Liver (tissue), 9 donors: ENCODE measurements around the gene PLEKHM2. TPM values are rescaled to one million over a fixed set of nuclear protein-coding genes. Genes with fewer than 3 reads are reported as not detected.

Experiments used
- DNase-seq: peaks from one replicate; pipeline ENCODE4 v3.0.0-alpha.2; 2017; ENCODE audit warnings: low spot score
- H3K27ac ChIP-seq, 2 donors: one replicate each; pipeline ENCODE4 v1.7.0; 2013; ENCODE audit warnings: inconsistent platforms in 2 of 2, low read length in 2 of 2, control low read depth in 1 of 2, low read depth in 1 of 2, mild to moderate bottlenecking in 1 of 2
- H3K27me3 ChIP-seq, 4 donors: one replicate each; pipeline versions ENCODE4 v1.6.1 to v1.7.0; 2013; ENCODE audit warnings: low read length in 3 of 4, inconsistent platforms in 1 of 4, mild to moderate bottlenecking in 1 of 4, moderate library complexity in 1 of 4; ENCODE audit not compliant: control insufficient read depth in 4 of 4, insufficient read depth in 4 of 4
- H3K36me3 ChIP-seq, 4 donors: one replicate each; pipeline versions ENCODE4 v1.6.1 to v1.7.0; 2013; ENCODE audit warnings: low read length in 3 of 4, mild to moderate bottlenecking in 3 of 4, low read depth in 1 of 4, moderate library complexity in 1 of 4; ENCODE audit not compliant: control insufficient read depth in 4 of 4, insufficient read depth in 3 of 4
- H3K4me1 ChIP-seq, 4 donors: one replicate each; pipeline versions ENCODE4 v1.6.1 to v1.7.0; 2013; ENCODE audit warnings: low read length in 3 of 4, mild to moderate bottlenecking in 3 of 4, moderate library complexity in 1 of 4; ENCODE audit not compliant: control insufficient read depth in 4 of 4, insufficient read depth in 4 of 4
- H3K4me3 ChIP-seq, 3 donors: one replicate each; pipeline versions ENCODE4 v1.6.1 to v1.7.0; 2013; ENCODE audit warnings: low read length in 3 of 3, control low read depth in 1 of 3, low read depth in 1 of 3, mild to moderate bottlenecking in 1 of 3
- H3K9ac ChIP-seq, 2 donors: one replicate each; pipeline ENCODE4 v1.7.0; 2013; ENCODE audit warnings: low read length in 2 of 2, mild to moderate bottlenecking in 2 of 2, moderate library complexity in 2 of 2, control low read depth in 1 of 2, low read depth in 1 of 2
- H3K9me3 ChIP-seq, 4 donors: one replicate each; pipeline versions ENCODE4 v1.6.1 to v1.7.0; 2013; ENCODE audit warnings: low read length in 3 of 4; ENCODE audit not compliant: control insufficient read depth in 4 of 4
- EGR1 ChIP-seq, 2 donors: IDR thresholded peaks; 2 replicates each; pipeline ENCODE4 v1.6.1; 2016 to 2018; ENCODE audit warnings: antibody characterized with exemption in 2 of 2, low read depth in 2 of 2
- FOXA1 ChIP-seq: IDR thresholded peaks from 2 replicates; pipeline ENCODE4 v1.6.1; 2016; ENCODE audit warnings: antibody characterized with exemption
- FOXA2 ChIP-seq: IDR thresholded peaks from 2 replicates; pipeline ENCODE4 v1.6.1; 2016; ENCODE audit warnings: antibody characterized with exemption
- GABPA ChIP-seq, 2 donors: IDR thresholded peaks in 1 of 2; conservative IDR thresholded peaks in 1 of 2; 2 replicates each; pipeline ENCODE4 v1.6.1; 2016; ENCODE audit warnings: antibody characterized with exemption in 2 of 2, mild to moderate bottlenecking in 1 of 2, moderate library complexity in 1 of 2
- HNF4A ChIP-seq, 2 donors: conservative IDR thresholded peaks; 2 replicates each; pipeline ENCODE4 v1.6.1; 2016; ENCODE audit warnings: antibody characterized with exemption in 2 of 2, mild to moderate bottlenecking in 2 of 2
- HNF4G ChIP-seq: IDR thresholded peaks from 2 replicates; pipeline ENCODE4 v1.6.1; 2016; ENCODE audit warnings: antibody characterized with exemption
- JUND ChIP-seq, 2 donors: IDR thresholded peaks; 2 replicates each; pipeline ENCODE4 v1.6.1; 2016; ENCODE audit warnings: antibody characterized with exemption in 2 of 2
- NR2F2 ChIP-seq: IDR thresholded peaks from 2 replicates; pipeline ENCODE4 v1.6.1; 2016; ENCODE audit warnings: antibody characterized with exemption
- RAD21 ChIP-seq, 2 donors: IDR thresholded peaks; 2 replicates each; pipeline ENCODE4 v1.6.1; 2016; ENCODE audit warnings: antibody characterized with exemption in 2 of 2, mild to moderate bottlenecking in 2 of 2
- RXRA ChIP-seq, 2 donors: IDR thresholded peaks; 2 replicates each; pipeline ENCODE4 v1.6.1; 2017 to 2018; ENCODE audit warnings: antibody characterized with exemption in 2 of 2, mild to moderate bottlenecking in 1 of 2
- SP1 ChIP-seq: IDR thresholded peaks from 2 replicates; pipeline ENCODE4 v1.6.1; 2018; ENCODE audit warnings: antibody characterized with exemption, mild to moderate bottlenecking
- TAF1 ChIP-seq: conservative IDR thresholded peaks from 2 replicates; pipeline ENCODE4 v1.6.1; 2016; ENCODE audit warnings: antibody characterized with exemption, mild to moderate bottlenecking
- YY1 ChIP-seq: IDR thresholded peaks from 2 replicates; pipeline ENCODE4 v1.6.1; 2016; ENCODE audit warnings: antibody characterized with exemption, mild to moderate bottlenecking
- WGBS: extraction: QIAGEN DNeasy Blood & Tissue Kit; methylation state at CpG from one replicate; pipeline ENCODE4 v1.1.7; 2013; 5-methylcytosine and 5-hydroxymethylcytosine counted together
- polyA plus RNA-seq, 2 donors: library from polyadenylated mRNA; stranded (reverse) in 1 of 2; unstranded in 1 of 2; fragments of 200-250 nt in 1 of 2; fragments of >200 nt in 1 of 2; fragmentation: Nextera tagmentation in 1 of 2; extraction: Ambion mirVana in 1 of 2; gene quantifications; one replicate each; pipeline versions ENCODE4 v1.2.1 to v1.2.3, GENCODE V29; 2013 to 2015
- total RNA-seq, 2 donors: library from RNA; depleted of rRNA; stranded (reverse); fragments of >200 nt; gene quantifications; one replicate each; pipeline ENCODE4 v1.2.3, GENCODE V29; 2014
- TF ChIP-seq, protein P1 (sequence below): IDR thresholded peaks from 2 replicates; pipeline ENCODE4 v1.6.1; 2016; ENCODE audit warnings: antibody characterized with exemption
- TF ChIP-seq, protein P2 (sequence below): IDR thresholded peaks from 2 replicates; pipeline ENCODE4 v1.6.1; 2016; ENCODE audit warnings: antibody characterized with exemption
- TF ChIP-seq, protein P3 (sequence below): IDR thresholded peaks from 2 replicates; pipeline ENCODE4 v1.6.1; 2016; ENCODE audit warnings: antibody characterized with exemption
- TF ChIP-seq, protein P4 (sequence below): fragments of 150-350 bp; IDR thresholded peaks from 2 replicates; pipeline ENCODE4 v1.5.1; 2017; ENCODE audit warnings: improper control_type of control experiment, low read depth, low read length; ENCODE audit not compliant: missing input control
- donor health status: healthy.
- donor health status: healthy.
- donor health status: healthy.
- donor health status: healthy.
- donor health status: healthy.

PLEKHM2 gene
- total and polyA plus RNA-seq, 4 donors = 4.1 to 22.6 (median 17.0) TPM

DNA sequence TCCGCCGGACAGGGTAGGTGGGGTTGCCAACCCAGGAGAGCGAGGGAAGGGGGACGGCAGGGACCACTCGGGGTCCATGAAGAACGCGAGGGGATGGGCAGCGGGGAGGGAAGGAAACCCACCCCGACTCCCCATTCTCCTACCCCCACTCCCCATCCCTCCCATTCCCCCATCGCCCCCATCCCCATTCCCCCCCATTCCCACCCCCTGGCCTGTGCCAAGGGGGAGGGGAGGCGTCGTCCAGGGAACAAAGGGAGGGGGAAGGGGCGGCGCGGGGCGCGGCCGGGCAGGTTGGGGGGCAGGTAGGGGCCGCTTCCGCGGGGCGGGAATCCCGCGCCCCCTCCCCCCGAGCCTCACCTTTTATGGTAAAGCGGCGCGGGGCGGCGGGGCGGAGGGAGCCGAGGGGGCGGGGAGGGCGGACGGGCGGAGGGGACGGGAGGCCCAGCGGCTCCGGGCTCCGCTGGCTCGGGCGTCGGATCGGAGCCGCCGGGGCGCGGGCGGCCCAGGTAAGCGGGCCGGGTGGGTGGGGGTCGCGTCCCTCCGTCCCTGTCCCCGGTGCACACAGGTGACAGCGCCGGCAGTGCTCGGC is 74.3 kb downstream of the PLEKHM2 start, which contains the start of gene FBLIM1:
FBLIM1 (plus strand) TSS at position 453 of the 589 bp plus-strand sequence. CDS start 6,189 bp downstream, outside the sequence.
- peaks cover 0 to 6% (median 5%) of the 10 kb centered on the region in 4 donors for H3K4me1 ChIP-seq
- H3K27me3 ChIP-seq = no peaks in the 10 kb centered on the region
- no peak for DNase-seq
- H3K9ac ChIP-seq = no peak within 1 kb of the TSS
- H3K4me3 ChIP-seq = peak within 1 kb of the TSS in 2 of 3 donors; percentile 17 to 65
- H3K9me3 ChIP-seq = no peaks in the 10 kb centered on the region
- H3K36me3 ChIP-seq = no peaks in the 10 kb centered on the region
- peak within 1 kb of the TSS in 1 of 2 donors; percentile 12 for H3K27ac ChIP-seq
- TF ChIP-seq JUND (IDR thresholded peaks at IDR 0.05) (no peak), HNF4G (no peak), TAF1 (no peak), YY1 (no peak), EGR1 (IDR thresholded peaks at IDR 0.05; ENCODE audit: low read depth in 2 of 2) (no peak), RXRA (IDR thresholded peaks at IDR 0.05) (no peak), RAD21 (IDR thresholded peaks at IDR 0.05) (no peak), HNF4A (conservative IDR thresholded peaks at IDR 0.05) (no peak), NR2F2 (no peak), FOXA1 (no peak), FOXA2 (no peak)
- TF ChIP-seq, protein P1, sequence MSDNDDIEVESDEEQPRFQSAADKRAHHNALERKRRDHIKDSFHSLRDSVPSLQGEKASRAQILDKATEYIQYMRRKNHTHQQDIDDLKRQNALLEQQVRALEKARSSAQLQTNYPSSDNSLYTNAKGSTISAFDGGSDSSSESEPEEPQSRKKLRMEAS = no peak
- TF ChIP-seq, protein P2, sequence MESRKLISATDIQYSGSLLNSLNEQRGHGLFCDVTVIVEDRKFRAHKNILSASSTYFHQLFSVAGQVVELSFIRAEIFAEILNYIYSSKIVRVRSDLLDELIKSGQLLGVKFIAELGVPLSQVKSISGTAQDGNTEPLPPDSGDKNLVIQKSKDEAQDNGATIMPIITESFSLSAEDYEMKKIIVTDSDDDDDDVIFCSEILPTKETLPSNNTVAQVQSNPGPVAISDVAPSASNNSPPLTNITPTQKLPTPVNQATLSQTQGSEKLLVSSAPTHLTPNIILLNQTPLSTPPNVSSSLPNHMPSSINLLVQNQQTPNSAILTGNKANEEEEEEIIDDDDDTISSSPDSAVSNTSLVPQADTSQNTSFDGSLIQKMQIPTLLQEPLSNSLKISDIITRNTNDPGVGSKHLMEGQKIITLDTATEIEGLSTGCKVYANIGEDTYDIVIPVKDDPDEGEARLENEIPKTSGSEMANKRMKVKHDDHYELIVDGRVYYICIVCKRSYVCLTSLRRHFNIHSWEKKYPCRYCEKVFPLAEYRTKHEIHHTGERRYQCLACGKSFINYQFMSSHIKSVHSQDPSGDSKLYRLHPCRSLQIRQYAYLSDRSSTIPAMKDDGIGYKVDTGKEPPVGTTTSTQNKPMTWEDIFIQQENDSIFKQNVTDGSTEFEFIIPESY = no peak
- TF ChIP-seq, protein P3, sequence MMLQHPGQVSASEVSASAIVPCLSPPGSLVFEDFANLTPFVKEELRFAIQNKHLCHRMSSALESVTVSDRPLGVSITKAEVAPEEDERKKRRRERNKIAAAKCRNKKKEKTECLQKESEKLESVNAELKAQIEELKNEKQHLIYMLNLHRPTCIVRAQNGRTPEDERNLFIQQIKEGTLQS = no peak
- TF ChIP-seq, protein P4, sequence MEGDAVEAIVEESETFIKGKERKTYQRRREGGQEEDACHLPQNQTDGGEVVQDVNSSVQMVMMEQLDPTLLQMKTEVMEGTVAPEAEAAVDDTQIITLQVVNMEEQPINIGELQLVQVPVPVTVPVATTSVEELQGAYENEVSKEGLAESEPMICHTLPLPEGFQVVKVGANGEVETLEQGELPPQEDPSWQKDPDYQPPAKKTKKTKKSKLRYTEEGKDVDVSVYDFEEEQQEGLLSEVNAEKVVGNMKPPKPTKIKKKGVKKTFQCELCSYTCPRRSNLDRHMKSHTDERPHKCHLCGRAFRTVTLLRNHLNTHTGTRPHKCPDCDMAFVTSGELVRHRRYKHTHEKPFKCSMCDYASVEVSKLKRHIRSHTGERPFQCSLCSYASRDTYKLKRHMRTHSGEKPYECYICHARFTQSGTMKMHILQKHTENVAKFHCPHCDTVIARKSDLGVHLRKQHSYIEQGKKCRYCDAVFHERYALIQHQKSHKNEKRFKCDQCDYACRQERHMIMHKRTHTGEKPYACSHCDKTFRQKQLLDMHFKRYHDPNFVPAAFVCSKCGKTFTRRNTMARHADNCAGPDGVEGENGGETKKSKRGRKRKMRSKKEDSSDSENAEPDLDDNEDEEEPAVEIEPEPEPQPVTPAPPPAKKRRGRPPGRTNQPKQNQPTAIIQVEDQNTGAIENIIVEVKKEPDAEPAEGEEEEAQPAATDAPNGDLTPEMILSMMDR = no peak
- WGBS = 9% methylated on average over 58 of the region's 58 CpGs

DNA sequence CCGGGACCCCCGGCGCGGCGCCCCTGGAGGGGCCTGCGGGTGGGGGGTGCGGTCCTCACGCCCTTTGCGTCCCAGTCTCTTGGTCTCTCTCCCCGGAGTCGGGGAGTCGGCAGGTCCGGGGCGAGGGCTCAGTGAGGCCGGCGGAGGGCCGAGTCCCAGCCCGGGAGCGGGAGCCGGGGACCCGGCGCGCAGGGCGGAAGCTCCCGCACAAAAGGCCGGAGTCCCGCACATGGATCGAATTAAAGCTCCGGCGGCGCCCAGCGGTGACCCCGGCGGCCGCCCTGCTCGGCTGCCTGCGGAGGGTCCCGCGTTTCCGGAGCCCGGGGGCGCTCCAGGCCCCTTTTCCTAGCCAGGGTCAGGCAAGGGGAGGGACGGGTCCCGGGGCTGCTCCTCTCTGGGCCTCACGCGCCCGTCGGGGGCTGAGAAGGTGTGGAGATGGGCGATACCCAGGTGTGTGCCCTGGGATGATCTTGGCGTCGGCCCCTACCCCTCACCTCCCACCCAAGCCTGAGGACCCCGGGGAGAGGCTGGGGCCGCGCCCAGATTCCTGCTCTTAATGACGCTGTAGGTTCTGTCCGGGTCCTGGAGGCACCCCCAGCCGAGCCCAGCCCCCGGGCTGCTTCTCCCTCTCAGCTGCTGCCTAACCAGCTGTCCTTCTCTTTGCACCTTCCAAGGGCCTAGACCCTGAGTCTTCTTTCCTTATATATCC is 75.0 kb downstream of the PLEKHM2 start:
- Histone ChIP-seq H3K36me3 (no peaks in the 10 kb centered on the region), H3K9ac (no peak overlapping the region), H3K27me3 (no peaks in the 10 kb centered on the region), H3K4me3 (peak overlapping the region in 2 of 3 donors; percentile 17 to 65), H3K27ac (peak overlapping the region in 1 of 2 donors; percentile 12), H3K4me1 (peaks cover 0 to 6% (median 5%) of the 10 kb centered on the region in 4 donors), H3K9me3 (no peaks in the 10 kb centered on the region)
- 17% methylated on average over 58 of the region's 58 CpGs for WGBS
- DNase-seq = no peak
- TF ChIP-seq FOXA1 (no peak), RAD21 (IDR thresholded peaks at IDR 0.05) (no peak), GABPA (IDR thresholded peaks at IDR 0.05 in 1 of 2, conservative IDR thresholded peaks at IDR 0.05 in 1 of 2) (no peak), SP1 (no peak), YY1 (no peak)
- TF ChIP-seq, protein P4 = no peak
- TF ChIP-seq, protein P3 = no peak
- TF ChIP-seq, protein P2 = no peak
